Endothelial cell of umbilical vein (primary cell): Measurements from ENCODE around the gene BTBD18.

Experiments used
- CTCF ChIP-seq, 2 donors: IDR thresholded peaks; 1 replicate in 1 of 2; 2 replicates in 1 of 2; pipeline ENCODE4 v1.5.1; 2011; ENCODE audit warnings: low read length in 2 of 2, mild to moderate bottlenecking in 2 of 2, moderate library complexity in 2 of 2, control low read depth in 1 of 2, inconsistent platforms in 1 of 2, low read depth in 1 of 2; ENCODE audit not compliant: insufficient read depth in 1 of 2; ENCODE audit errors: extremely low read depth in 1 of 2
- POLR2AphosphoS5 ChIP-seq: IDR thresholded peaks from 2 replicates; pipeline ENCODE4 v1.6.1; 2012; ENCODE audit warnings: low read depth, mild to moderate bottlenecking, control low read depth, low read length, moderate library complexity; ENCODE audit not compliant: insufficient read depth

GRCh38 chr11:57728829-57729228 is 22.8 kb downstream of the BTBD18 start:
- TF ChIP-seq CTCF (IDR thresholded peaks at IDR 0.05; ENCODE audit: extremely low read depth in 1 of 2, insufficient read depth in 1 of 2, low read depth in 1 of 2, low read length in 2 of 2) = no peak
- TF ChIP-seq POLR2AphosphoS5 = no peak
